ENCODE results near the gene SPDYE2B. TPM values are rescaled to one million over a fixed set of nuclear protein-coding genes. Genes with fewer than 3 reads are reported as not detected.
"Not testable (repeated sequence)": the region's sequence is repeated elsewhere in the genome, so short reads cannot be mapped to it uniquely, and the experiment has no call there.

SPDYE2B gene
- polyA plus RNA-seq, 1 of the 3 experiments (the other 2 are of a cell fraction) = not detected

- POLR2A ChIA-PET; H3K36me3 ChIP-seq (replicated peaks in 1 of 2; ENCODE audit: control insufficient read depth in 1 of 2, insufficient read depth in 2 of 2, low read length in 1 of 2); DNase-seq: not testable (repeated sequence)
These were observed 45.9 kb downstream of the SPDYE2B start for GRCh38 chr7:102696009-102696408.

GRCh38 chr7:102697642-102698512 lies 47.8 kb downstream of the SPDYE2B start:
- H3K4me1 ChIP-seq (ENCODE audit: control insufficient read depth in 1 of 2, insufficient read depth in 2 of 2, low read depth in 1 of 2, low read length in 1 of 2); H3K9ac ChIP-seq; H3F3A ChIP-seq (replicated peaks; ENCODE audit: insufficient read depth); H3K4me2 ChIP-seq; CTCF ChIA-PET; H3K27ac ChIP-seq (ENCODE audit: low read depth in 2 of 2, low read length in 1 of 2); H4K20me1 ChIP-seq (ENCODE audit: insufficient read depth); DNase-seq; H3K36me3 ChIP-seq (replicated peaks in 1 of 2; ENCODE audit: control insufficient read depth in 1 of 2, insufficient read depth in 2 of 2, low read length in 1 of 2); H3K79me2 ChIP-seq (ENCODE audit: insufficient read depth); H3K27me3 ChIP-seq (ENCODE audit: insufficient read depth); H3K9me2 ChIP-seq; H2AFZ ChIP-seq (ENCODE audit: low read depth); POLR2A ChIA-PET; H3K4me3 ChIP-seq (ENCODE audit: low read depth in 2 of 2, low read length in 1 of 2); H3K9me3 ChIP-seq: not testable (repeated sequence)
- 81% methylated on average over 5 of the region's 5 CpGs for WGBS (ENCODE audit: low lambda C conversion rate)

More at GRCh38 chr7:102696009-102696408, 45.9 kb downstream of the SPDYE2B start:
- H3K9me2 ChIP-seq; H2AFZ ChIP-seq (ENCODE audit: low read depth); H4K20me1 ChIP-seq (ENCODE audit: insufficient read depth); H3K4me3 ChIP-seq (ENCODE audit: low read depth in 2 of 2, low read length in 1 of 2); H3K9ac ChIP-seq; H3K9me3 ChIP-seq; H3K4me2 ChIP-seq; H3K79me2 ChIP-seq (ENCODE audit: insufficient read depth); H3K27ac ChIP-seq (ENCODE audit: low read depth in 2 of 2, low read length in 1 of 2); H3F3A ChIP-seq (replicated peaks; ENCODE audit: insufficient read depth); CTCF ChIA-PET; H3K27me3 ChIP-seq (ENCODE audit: insufficient read depth); H3K4me1 ChIP-seq (ENCODE audit: control insufficient read depth in 1 of 2, insufficient read depth in 2 of 2, low read depth in 1 of 2, low read length in 1 of 2): not testable (repeated sequence)
- WGBS (ENCODE audit: low lambda C conversion rate) = 0% methylated on average over 1 of the region's 2 CpGs

- DNase-seq; H3K4me1 ChIP-seq (ENCODE audit: control insufficient read depth in 1 of 2, insufficient read depth in 2 of 2, low read depth in 1 of 2, low read length in 1 of 2): not testable (repeated sequence)
These were observed 49.0 kb downstream of the SPDYE2B start for GRCh38 chr7:102698962-102699750.

More at GRCh38 chr7:102698962-102699750, 49.0 kb downstream of the SPDYE2B start:
- H3K4me2 ChIP-seq; H3F3A ChIP-seq (replicated peaks; ENCODE audit: insufficient read depth); POLR2A ChIA-PET; H3K79me2 ChIP-seq (ENCODE audit: insufficient read depth); H3K27me3 ChIP-seq (ENCODE audit: insufficient read depth); H3K9me3 ChIP-seq; H3K36me3 ChIP-seq (replicated peaks in 1 of 2; ENCODE audit: control insufficient read depth in 1 of 2, insufficient read depth in 2 of 2, low read length in 1 of 2); H3K9me2 ChIP-seq; H4K20me1 ChIP-seq (ENCODE audit: insufficient read depth); CTCF ChIA-PET; H3K27ac ChIP-seq (ENCODE audit: low read depth in 2 of 2, low read length in 1 of 2); H3K4me3 ChIP-seq (ENCODE audit: low read depth in 2 of 2, low read length in 1 of 2); H3K9ac ChIP-seq; H2AFZ ChIP-seq (ENCODE audit: low read depth): not testable (repeated sequence)
- WGBS (ENCODE audit: low lambda C conversion rate) = 70% methylated on average over 9 of the region's 9 CpGs

Small RNA genes lying within 50 kb of the gene (small RNA-seq; reads per million reads assigned to genes)
- gene AC105052.3 = 0 reads per million in 7 experiments
- 0 reads per million in 7 experiments for gene UPK3BL1

Other genes with a start within 250 kb of the SPDYE2B start
- 78.7 and 85.8 TPM in 2 replicates for gene ORAI2, start 216.7 kb upstream of the SPDYE2B start, polyA plus RNA-seq (2012; rRNA removed)
- 13.7 and 18.1 TPM in 2 replicates for gene ALKBH4, start 185.5 kb upstream of the SPDYE2B start, polyA plus RNA-seq (2012; rRNA removed)
- 44.9 and 53.2 TPM in 2 replicates for gene LRWD1, start 185.3 kb upstream of the SPDYE2B start, polyA plus RNA-seq (2012; rRNA removed)
- 290 and 299 TPM in 2 replicates for gene POLR2J, start 171.4 kb upstream of the SPDYE2B start, polyA plus RNA-seq (2012; rRNA removed)
- gene RASA4B, start 132.5 kb upstream of the SPDYE2B start, polyA plus RNA-seq (2012; rRNA removed) = 15.5 and 19.5 TPM in 2 replicates
- gene UPK3BL2, start 106.6 kb upstream of the SPDYE2B start, polyA plus RNA-seq (2012; rRNA removed) = 6.4 and 10.4 TPM in 2 replicates
- not detected in 2 replicates for gene SPDYE2, start 99.1 kb upstream of the SPDYE2B start, polyA plus RNA-seq (2012; rRNA removed)
- 47.8 and 57.6 TPM in 2 replicates for gene POLR2J3, start 77.7 kb upstream of the SPDYE2B start, polyA plus RNA-seq (2012; rRNA removed)
- gene RASA4, start 33.6 kb upstream of the SPDYE2B start, polyA plus RNA-seq (2012; rRNA removed) = 29.2 and 31.7 TPM in 2 replicates
- 16.5 and 20.6 TPM in 2 replicates for gene UPK3BL1, start 7.5 kb upstream of the SPDYE2B start, polyA plus RNA-seq (2012; rRNA removed)
- 3.5 and 4.8 TPM in 2 replicates for gene POLR2J2, start 21.3 kb downstream of the SPDYE2B start, polyA plus RNA-seq (2012; rRNA removed)
- gene FAM185A, start 98.7 kb downstream of the SPDYE2B start, polyA plus RNA-seq (2012; rRNA removed) = 12.8 and 17.0 TPM in 2 replicates